GM19043 (cell line): ENCODE data around the gene EFCAB8.
"Not testable (repeated sequence)": the region's sequence is repeated elsewhere in the genome, so short reads cannot be mapped to it uniquely, and the experiment has no call there.

Experiments used
- ATAC-seq: cut with Tn5 transposase; IDR thresholded peaks from one replicate; pipeline ENCODE4 v1.9.1; 2021; ENCODE audit warnings: low read depth; ENCODE audit not compliant: unreplicated experiment

The EFCAB8 gene

DNA sequence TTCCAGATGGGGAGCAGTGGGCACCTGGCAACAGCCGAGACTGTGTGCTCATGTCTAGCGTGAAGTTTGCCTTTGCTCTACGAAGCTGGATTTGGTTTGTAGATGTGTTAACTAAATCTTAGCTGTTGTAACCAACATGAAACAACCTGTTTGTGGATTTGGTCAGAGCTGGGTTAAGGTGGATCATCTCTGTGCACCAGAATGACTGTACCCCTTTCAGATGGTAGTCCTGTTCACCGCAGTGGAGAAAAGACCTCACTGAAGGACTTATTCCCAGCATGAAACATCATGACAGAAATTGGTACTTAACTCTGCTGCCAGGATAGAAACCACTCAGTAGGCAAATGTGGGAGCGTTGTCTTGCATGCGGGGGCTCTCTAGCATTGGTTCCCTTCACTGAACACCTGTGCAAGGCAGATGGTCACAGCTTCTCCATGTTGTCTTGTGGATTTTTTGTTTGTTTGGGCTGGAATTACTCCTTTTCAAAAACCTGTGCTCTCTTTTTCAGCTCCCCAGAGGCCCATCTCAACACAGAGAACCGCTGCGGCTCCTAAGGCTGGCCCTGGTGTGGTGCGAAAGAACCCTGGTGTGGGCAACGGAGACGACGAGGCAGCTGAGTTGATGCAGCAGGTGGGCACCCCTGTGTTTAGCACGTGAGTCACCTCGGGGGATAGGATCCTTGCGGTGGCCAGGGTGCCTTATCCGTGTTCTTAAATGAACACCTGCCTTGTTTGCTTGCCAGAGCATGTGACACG, 19.3 kb upstream of the EFCAB8 start:
- ATAC-seq, result no peak

DNA sequence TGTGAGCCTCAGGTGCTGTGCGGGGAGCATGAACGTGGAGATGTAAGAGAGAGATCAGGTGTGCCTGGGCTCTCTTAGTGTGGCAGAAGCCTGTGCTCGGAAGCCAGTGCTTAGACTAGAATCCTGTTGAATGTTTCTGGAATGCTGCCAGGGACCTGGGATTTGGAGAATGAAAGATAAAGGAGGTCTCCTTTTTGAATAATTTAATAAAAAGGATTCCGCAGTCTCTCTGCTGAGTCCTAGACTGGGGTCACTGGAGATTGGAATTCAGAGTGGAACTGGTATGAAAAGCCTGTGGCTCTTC, 18.8 kb upstream of the EFCAB8 start:
- ATAC-seq, result no peak

DNA sequence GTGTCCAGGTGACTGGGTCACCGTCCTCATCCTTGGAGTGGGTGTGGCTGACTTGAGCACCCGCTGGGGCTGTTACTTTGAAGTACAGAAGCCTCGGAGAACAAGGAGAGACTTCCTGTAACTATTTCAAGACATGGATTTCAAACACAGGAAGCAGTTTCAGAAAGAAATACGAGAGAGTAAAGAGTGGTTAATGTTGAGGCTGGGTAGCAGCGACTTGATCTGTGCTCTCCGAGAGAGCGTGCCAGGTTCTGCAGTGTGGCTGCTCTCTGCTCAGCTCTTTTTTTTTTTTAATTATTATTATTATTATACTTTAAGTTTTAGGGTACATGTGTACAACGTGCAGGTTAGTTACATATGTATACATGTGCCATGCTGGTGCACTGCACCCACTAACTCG, 17.5 kb upstream of the EFCAB8 start:
- ATAC-seq, result no peak

- ATAC-seq, result no peak
Observed at GRCh38 chr20:32841632-32842031, 17.1 kb upstream of the EFCAB8 start.

- no peak for ATAC-seq
Observed at GRCh38 chr20:32842688-32843524, 15.8 kb upstream of the EFCAB8 start.

GRCh38 chr20:32845786-32846185, 12.9 kb upstream of the EFCAB8 start:
- ATAC-seq, result no peak

DNA sequence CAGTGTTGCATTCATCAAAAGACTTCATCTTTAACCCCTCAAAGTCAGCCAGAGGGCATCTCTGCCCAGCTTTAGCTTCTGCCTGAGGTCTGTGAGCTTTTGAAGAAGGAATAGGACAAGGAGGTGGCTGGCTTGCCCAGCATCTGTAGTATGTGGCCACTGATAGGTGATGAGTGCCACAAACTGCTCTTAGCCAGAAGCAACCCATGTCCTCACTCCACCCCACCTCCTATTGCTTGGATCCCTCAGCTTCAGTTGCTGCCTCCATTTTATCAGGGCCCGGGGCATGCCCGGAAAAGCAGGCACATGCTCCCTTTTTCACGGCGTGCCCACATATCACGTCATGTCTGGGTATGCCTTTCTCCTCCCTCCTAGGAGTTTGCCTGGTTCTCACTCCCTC, 11.9 kb upstream of the EFCAB8 start:
- ATAC-seq, result no peak

DNA sequence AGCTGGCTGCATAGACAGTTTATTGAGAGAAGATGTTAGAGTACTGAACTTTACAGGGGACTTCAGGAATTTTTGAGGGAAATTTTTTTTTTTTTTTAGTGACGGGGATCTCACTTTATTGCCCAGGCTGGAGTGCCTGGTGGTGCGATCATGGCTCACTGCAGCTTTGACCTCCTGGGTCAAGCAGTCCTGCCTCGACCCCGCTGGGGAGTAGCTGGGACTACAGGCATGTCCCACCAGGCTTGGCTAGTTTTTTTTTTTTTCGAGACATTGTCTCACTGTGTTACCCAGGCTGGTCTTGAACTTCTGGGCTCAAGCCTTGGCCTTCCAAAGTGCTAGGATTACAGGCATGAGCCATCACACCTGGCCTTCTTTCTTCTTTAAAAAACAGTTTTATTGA, 10.8 kb upstream of the EFCAB8 start:
- no peak for ATAC-seq

GRCh38 chr20:32848846-32849245, 9.9 kb upstream of the EFCAB8 start:
- no peak for ATAC-seq

DNA sequence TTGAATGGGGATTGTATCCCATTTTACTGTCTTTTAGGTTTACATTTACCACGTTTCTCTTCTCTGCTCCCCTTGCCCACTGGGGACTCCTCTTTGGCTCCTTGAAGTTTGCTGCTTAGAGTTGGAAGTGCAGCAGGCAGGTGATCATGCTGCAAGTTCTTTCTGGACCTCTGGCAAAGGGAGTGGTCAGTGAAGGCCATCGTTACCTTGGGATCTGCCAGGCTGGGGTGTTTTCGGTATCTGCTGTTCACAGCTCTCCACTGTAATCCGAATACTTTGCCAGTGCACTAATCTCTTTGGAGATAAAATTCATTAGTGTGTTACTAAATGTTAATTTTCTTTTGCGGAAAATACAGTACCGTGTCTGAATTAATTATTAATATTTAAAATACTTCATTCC, 9.1 kb upstream of the EFCAB8 start:
- no peak for ATAC-seq

DNA sequence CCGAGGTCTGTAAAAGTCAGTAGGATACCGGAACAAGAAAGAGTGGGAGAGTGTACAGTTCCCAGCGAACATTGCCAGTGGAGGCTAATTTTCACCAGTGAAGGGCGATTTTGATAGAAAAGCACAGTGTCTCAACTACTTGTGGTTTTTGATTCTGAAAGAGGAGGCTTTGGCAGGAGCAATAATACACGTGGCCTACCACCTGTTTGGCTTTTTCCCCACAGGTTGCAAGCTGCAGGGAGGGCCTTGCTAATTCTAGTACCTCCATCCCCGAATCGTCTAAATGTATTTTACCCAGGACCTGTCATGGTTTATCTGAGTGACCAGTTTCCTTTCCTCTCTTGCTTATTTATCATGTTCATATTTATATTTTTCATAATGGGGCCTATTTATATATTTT, 3.3 kb upstream of the EFCAB8 start:
- ATAC-seq, result no peak

DNA sequence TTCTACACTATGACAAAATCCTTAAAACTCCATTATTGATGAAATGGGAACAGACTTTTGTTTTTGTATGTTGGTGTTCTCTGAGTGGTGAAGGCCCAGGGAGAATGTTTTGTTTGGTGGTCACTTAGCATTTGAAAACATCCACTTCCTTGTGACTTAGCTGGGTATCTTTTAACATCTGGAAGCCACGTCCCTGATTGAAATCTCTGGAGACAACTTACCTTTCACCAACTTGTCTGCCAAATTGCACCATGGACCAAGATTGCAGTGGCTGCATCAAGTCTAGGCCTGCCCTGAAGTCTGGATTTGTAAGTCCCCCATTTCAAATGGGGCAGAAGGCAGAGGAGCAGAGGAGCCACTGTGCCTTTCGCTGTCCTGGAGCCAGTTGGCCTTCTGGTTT, 534 bp upstream of the EFCAB8 start:
- ATAC-seq, result no peak

DNA sequence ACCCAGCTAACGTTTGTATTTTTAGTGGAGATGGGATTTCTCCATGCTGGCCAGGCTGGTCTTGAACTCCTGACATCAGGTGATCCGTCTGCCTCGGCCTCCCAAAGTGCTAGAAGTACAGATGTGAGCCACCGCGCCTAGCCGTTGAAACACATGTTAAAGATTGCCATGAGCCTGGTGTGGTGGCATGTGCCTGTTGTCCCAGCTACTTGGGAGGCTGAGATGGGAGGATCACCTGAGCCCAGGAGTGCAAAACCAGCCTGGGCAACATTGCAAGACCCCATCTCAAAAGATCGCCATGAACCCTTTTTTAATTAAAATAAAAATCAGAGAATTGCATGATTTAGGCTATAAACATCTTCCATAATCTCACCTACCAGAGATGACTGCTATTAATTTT, 2.7 kb downstream of the EFCAB8 start:
- ATAC-seq, result no peak

- no peak for ATAC-seq
Observed at GRCh38 chr20:32869562-32869961, 10.8 kb downstream of the EFCAB8 start.

DNA sequence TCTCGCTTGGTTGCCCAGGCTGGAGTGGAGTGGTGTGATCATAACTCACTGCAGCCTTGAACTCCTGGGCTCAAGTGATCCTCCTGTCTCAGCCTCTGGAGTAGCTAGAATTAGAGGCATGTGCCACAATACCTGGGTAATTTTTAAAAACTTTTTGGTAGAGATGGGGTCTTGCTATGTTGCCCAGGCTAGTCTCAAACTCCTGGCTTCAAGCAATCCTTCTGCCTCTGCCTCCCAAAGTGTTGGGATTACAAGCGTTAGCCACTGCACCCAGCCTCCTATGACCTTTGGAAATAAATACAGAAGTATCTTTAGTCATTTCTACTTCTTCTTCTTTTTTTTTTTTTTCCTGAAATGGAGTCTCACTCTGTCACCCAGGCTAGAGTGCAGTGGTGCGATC, 11.8 kb downstream of the EFCAB8 start:
- ATAC-seq, result not testable (repeated sequence)

GRCh38 chr20:32870985-32871384, 12.3 kb downstream of the EFCAB8 start:
- ATAC-seq, result no peak

DNA sequence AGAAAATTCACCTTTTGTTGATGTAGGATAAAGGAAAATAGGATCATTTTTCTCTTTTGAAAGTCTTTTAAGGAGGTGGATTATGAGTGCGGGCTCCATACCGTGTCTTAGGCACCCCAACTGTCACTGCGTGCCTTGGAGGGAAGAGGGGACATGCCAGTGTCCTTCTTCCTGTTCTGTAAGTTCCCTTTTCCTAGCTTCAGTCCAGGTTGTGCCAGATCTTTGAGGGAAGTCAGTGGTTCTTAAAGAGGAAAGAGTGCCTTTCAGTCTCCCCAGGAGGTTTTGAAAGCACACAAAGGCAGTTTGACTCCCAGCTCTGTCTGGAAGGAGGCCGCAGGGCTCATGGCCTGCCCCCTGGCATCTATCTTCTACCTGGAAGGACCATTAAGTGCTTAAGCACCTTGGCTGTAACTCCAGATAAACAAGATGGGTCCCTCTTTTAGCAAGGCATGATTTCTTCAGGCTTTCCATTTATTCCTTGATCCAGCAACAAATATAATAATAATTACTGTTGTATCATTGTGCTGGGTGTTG, 13.0 kb downstream of the EFCAB8 start:
- ATAC-seq, result no peak

- no peak for ATAC-seq
Observed at GRCh38 chr20:32872266-32872665, 13.5 kb downstream of the EFCAB8 start.

DNA sequence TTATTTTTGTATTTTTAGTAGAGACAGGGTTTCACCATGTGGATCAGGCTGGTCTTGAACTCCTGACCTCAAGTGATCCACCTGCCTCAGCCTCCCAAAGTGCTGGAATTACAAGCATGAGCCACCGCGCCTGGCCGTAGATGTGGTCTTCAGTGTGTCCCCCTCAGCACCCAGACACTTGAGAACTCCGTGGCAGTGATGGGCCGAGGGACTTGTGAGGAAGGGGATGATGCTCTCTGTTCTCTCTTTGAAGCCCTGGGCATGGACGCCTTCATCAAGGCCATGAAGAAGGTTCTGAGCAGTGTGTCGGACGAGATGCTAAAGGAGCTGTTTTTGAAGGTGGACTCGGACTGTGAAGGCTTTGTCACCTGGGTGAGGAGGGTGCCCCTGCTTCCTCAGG, 16.9 kb downstream of the EFCAB8 start:
- no peak for ATAC-seq

DNA sequence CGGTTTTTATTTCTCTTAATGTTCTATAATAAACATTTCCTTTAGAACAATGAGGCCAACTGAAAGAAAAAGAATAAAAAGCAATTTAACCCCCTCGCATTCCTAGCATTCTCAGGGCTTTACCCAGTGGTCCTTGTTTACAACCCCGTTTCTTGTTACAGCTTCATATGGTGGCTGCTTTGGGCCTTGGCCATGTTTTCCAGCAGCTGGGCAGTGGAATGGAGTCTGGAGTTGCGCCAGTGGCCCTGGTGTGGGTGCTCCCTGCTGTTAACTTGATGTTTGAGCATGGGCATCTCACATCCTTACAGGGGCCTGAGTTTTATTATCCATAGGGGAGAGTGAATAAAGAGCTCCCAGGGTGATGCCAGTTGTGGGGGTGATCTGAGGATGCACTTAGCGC, 18.8 kb downstream of the EFCAB8 start:
- no peak for ATAC-seq

- ATAC-seq, result no peak
Observed at GRCh38 chr20:32878820-32879219, 20.1 kb downstream of the EFCAB8 start.

- no peak for ATAC-seq
Observed at GRCh38 chr20:32879538-32879937, 20.8 kb downstream of the EFCAB8 start.
